CD4-positive, alpha-beta T cell treated with Interleukin-21 for 1 hour (primary cell): Measurements from ENCODE around the gene HRK.

ENCODE experiments used
- DNase-seq: peaks from one replicate; pipeline ENCODE4 v3.0.0-alpha.2; 2020

HRK gene

GRCh38 chr12:116897476-116897875 lies 16.2 kb upstream of the HRK start:
- no peak for DNase-seq

GRCh38 chr12:116896411-116896924 lies 15.2 kb upstream of the HRK start:
- DNase-seq = no peak

GRCh38 chr12:116894913-116895312 lies 13.7 kb upstream of the HRK start:
- DNase-seq = no peak

GRCh38 chr12:116892349-116893140 lies 11.3 kb upstream of the HRK start:
- DNase-seq = no peak

- DNase-seq = no peak
Observed at GRCh38 chr12:116891019-116891418, 9.8 kb upstream of the HRK start.

GRCh38 chr12:116890330-116890729 lies 9.1 kb upstream of the HRK start:
- DNase-seq = no peak

GRCh38 chr12:116887897-116888296 lies 6.7 kb upstream of the HRK start:
- no peak for DNase-seq

- no peak for DNase-seq
Observed at GRCh38 chr12:116887244-116887643, 6.0 kb upstream of the HRK start.

GRCh38 chr12:116885491-116885890 lies 4.2 kb upstream of the HRK start:
- no peak for DNase-seq

GRCh38 chr12:116884871-116885270 lies 3.6 kb upstream of the HRK start:
- DNase-seq = no peak

GRCh38 chr12:116882742-116883141 lies 1.5 kb upstream of the HRK start:
- no peak for DNase-seq

GRCh38 chr12:116881877-116882507 lies 751 bp upstream of the HRK start:
- DNase-seq = no peak

- DNase-seq = no peak
Observed at GRCh38 chr12:116880817-116881324, 370 bp downstream of the HRK start.

- no peak for DNase-seq
Observed at GRCh38 chr12:116880213-116880816, 926 bp downstream of the HRK start.

- DNase-seq = no peak
Observed at GRCh38 chr12:116879509-116880212, 1.6 kb downstream of the HRK start.

GRCh38 chr12:116878567-116879508 lies 2.4 kb downstream of the HRK start:
- no peak for DNase-seq

GRCh38 chr12:116876151-116876869 lies 4.9 kb downstream of the HRK start:
- DNase-seq = no peak

GRCh38 chr12:116874324-116874995 lies 6.8 kb downstream of the HRK start:
- DNase-seq = no peak

- DNase-seq = no peak
Observed at GRCh38 chr12:116870306-116870705, 10.9 kb downstream of the HRK start.

- no peak for DNase-seq
Observed at GRCh38 chr12:116867523-116867922, 13.7 kb downstream of the HRK start.
